GM21717 (cell line): Measurements from ENCODE around the gene REX1BD.

Source experiments
- ATAC-seq: cut with Tn5 transposase; IDR thresholded peaks from one replicate; pipeline ENCODE4 v1.9.1; 2021; ENCODE audit warnings: mild to moderate bottlenecking, moderate library complexity; ENCODE audit not compliant: unreplicated experiment

REX1BD gene

GRCh38 chr19:18612772-18613588 lies 24.4 kb downstream of the REX1BD start, which contains the start of gene TMEM59L:
TSS of gene TMEM59L (plus strand) at chr19:18612870. CDS start at chr19:18612959, 89 bp downstream.
- no peak for ATAC-seq

- no peak for ATAC-seq
Measured at GRCh38 chr19:18613589-18614234, 25.1 kb downstream of the REX1BD start.

- ATAC-seq: no peak
Measured at GRCh38 chr19:18616023-18616422, 27.4 kb downstream of the REX1BD start.

DNA sequence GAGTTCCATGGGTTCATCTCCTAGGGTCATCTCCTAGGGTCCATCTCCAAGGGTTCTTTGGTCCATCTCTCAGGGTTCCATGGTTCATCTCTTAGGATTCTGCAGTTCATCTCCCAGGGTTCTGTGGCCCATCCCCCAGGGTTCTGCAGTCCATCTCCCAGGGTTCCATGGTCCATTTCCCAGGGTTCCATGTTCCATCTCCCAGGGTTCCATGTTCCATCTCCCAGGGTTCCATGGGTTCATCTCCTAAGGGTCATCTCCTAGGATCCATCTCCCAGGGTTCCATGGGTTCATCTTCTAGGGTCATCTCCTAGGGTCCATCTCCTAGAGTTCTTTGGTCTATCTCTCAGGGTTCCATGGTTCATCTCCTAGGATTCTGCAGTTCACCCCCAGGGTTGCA lies 29.0 kb downstream of the REX1BD start:
- no peak for ATAC-seq

GRCh38 chr19:18618236-18618635 lies 29.6 kb downstream of the REX1BD start:
- no peak for ATAC-seq

DNA sequence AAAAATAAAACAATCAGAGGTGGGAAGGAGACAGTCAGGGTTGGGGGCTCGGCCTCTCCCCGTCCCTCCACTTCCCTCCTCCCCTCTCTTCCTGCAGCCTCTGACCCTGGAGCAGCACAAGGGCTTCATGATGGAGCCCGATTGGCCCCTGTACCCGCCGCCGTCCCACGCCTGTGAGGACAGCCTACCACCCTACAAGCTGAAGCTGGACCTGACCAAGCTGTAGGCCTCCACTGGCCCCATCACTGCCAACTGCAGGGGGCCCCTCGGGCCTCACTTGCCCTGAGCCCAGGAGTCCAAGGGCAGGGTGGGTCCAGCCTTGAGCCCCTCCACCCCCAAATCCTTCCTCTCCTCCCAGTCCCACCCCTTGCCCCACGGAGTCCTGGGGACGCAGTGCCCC lies 31.7 kb downstream of the REX1BD start:
- no peak for ATAC-seq

DNA sequence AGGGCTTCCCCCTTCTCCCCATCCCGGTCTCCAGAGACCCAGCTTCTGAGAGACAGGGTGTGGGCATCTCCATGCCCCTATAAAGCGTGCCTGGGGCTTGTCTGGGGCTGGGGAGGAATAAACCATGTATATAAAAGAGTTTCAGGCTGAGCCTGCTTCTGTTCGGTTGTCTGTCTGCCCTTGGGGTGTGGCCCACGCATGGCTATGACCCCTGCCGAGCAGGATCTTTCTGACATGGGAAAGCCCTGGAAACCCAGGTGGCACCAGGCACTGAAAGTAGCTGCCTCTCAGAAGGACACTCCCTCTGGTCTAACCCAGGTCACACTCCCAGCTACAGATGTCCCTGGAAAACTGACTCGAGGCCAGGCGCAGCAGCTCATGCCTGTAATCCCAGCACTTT lies 32.3 kb downstream of the REX1BD start:
- no peak for ATAC-seq

DNA sequence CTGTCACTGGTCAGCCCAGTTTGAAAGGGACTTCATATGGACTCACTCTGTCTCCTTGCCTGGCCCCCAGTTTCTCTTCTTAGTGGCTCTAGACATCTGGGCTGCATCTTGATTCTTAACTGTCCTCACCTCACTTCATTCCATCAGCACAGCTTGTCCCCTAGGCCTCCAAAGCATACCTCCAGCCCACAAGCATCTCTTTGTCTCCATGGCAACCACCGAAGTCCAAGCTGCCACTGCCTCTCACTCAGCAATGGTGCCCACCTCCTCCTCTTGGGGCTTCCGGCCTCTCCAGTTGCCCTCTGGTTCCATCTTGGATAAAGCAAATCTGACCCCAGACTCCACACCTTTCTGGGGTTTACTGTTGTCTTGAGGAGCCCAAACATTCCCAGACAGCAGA lies 38.3 kb downstream of the REX1BD start:
- ATAC-seq: no peak

DNA sequence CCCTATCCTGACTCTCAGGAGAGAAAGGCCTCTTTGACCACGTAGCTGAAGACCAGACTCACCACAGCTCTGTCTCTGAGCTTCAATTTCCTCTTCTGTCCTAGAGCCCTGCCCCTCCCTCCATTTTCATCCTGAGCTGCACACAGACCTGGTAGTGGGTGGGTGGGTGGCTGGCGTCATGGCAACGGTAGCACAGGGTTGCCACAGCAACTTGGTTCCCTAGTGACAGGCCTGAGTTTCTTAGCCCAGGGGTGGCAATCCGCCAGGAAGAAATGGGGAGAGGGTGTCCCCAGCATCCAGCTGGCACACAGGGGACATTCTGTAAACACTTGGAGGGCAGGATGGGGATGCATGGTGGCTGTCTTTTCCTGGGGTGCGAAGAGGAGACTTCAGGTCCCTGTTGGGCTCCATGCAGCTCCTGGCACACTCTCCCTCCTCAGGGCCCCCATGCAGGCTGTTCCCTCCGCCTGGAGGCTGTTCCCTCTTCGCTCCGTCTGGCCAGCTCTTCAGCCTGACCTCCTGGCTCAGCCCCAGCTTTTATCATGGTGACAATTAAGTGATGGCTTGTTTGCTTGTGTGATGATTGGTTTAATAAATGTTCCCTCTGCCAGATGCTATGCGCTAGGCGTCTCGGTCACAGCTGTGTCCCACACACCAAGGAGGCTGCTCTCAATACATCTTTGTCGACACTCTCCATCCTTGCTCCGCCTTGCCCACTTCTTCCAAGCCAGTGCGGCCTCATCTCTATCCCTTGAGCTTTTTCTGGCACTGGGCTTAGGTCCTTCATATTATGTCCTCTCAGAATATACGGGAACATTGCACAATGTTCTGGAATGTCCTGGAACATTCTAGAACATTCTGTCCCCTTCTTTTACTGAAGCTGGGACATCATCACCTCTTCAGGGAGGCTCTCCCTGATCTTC lies 40.8 kb downstream of the REX1BD start:
- ATAC-seq: no peak

- no peak for ATAC-seq
Measured at GRCh38 chr19:18633321-18633720, 44.7 kb downstream of the REX1BD start.

DNA sequence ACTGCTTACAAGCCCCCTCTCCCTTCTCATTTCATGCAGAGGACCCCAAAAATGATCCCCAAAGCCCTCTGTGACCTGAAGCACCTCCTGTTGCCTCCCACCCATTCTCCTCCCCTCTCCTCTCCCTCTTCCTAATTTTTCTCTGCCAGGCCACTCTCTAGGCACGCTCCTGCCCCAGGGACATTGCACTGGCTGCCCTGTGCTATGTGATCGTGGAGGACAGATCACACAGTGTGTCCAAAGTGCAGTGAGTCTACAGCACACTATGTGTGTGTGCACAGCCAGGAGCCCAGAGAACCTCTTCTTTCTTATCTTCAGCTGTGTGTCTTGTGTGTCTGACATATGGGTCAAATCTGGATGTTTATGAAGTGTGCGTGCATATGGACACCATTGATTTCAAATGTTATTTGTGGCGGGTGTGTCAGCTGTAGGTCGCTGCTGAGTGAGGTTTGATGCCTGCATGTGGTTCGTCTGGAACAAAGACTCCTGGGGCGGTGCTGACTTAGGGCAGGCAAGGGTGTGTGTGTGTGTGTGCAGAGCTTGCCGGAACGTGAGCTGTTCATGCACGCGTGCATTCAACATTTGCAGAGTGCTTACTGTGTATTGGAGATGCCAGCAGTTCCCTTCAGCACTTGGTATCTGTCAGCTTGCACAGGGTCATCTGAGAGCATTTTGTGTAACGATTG lies 46.2 kb downstream of the REX1BD start:
- ATAC-seq: no peak

DNA sequence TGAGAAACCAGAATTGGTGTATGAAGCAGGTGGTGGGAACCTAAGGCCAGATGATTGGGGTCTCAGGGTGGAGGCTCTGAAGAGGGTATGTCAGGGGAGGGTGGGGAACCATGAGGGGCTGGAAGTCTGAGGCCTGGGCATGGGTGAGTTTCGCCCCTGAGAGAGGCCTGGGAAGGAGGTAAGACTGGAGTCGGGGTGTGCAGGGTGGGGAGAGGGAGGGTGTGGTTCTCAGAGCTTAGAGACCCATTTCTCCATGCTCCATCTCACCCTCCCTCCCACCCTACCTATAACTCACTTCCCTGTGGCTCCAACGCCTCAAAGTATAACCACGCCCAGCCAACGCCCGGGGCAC lies 47.2 kb downstream of the REX1BD start:
- ATAC-seq: no peak

GRCh38 chr19:18636183-18636968 lies 47.8 kb downstream of the REX1BD start:
- peak; percentile 70 for ATAC-seq

- ATAC-seq: no peak
Measured at GRCh38 chr19:18636969-18637629, 48.5 kb downstream of the REX1BD start, which contains the start of gene KLHL26. TSS of gene KLHL26 (plus strand) at chr19:18637028. CDS start at chr19:18637055, 27 bp downstream.

DNA sequence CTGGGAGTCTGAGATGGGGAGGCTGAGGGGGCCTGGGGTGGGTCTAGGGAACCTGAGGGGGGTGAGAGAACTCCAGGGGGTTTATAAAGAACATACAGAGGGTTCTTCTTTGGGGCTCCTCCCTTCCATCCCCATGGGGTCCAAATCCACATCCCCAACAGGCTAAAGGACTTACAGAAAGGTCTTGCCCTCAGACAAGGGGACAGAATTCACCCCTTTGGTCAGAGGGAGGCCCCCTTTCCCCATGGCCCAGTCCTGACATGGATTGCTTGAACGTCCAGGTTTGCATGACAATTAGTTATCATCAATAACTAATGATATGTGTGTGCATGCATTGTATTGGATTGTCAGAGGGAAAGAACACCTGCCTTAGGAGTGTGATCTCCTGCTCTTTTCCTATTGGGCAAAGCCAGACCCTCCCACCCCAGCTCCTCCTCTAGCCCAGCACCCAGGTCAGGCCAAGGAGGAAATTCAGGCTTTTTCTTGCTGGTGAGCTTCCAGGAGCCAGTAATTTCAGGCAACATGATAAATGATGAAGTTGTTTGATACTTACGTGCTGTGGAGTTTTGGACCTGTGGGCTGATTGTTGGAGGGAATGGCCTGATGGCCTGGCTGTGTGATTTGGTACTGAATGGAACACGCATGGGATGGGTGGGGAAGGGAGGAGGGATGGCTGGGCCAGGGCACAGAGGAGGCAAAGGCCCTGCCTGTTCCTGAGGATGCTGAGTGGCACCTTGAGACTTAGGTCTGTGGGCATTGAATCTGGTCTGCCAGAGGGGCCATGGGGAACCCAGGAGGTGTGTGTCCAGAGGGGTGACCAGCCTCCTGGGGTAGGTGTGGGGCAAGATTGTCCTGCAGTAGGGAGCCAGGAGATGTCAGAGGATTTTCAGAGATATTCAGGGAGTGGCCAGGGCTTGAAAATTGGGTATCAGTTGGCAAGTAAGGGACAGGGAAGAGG lies 49.4 kb downstream of the REX1BD start:
- ATAC-seq: no peak

- ATAC-seq: no peak
Measured at GRCh38 chr19:18639706-18640243, 51.2 kb downstream of the REX1BD start.
